IMR-90 (cell line): ENCODE data around the gene APOBEC3B.

Experiments
- BHLHE40 ChIP-seq: fragments of 150-350 bp; IDR thresholded peaks from 2 replicates; pipeline ENCODE4 v1.6.1; 2016; ENCODE audit warnings: mild to moderate bottlenecking, low read depth, low read length
- CEBPB ChIP-seq: IDR thresholded peaks from 2 replicates; pipeline ENCODE4 v1.6.1; 2012; ENCODE audit warnings: low read depth, low read length, improper control_type of control experiment
- CHD1 ChIP-seq: IDR thresholded peaks from 2 replicates; pipeline ENCODE4 v1.6.1; 2012; ENCODE audit warnings: low read depth, low read length, improper control_type of control experiment
- MAZ ChIP-seq: IDR thresholded peaks from 2 replicates; pipeline ENCODE4 v1.6.1; 2012; ENCODE audit warnings: low read depth, mild to moderate bottlenecking, low read length, improper control_type of control experiment, moderate library complexity, borderline replicate concordance
- MXI1 ChIP-seq: IDR thresholded peaks from 2 replicates; pipeline ENCODE4 v1.6.1; 2012; ENCODE audit warnings: low read depth, mild to moderate bottlenecking, low read length, moderate library complexity, borderline replicate concordance
- POLR2A ChIP-seq: IDR thresholded peaks from 2 replicates; pipeline ENCODE4 v1.6.1; 2012; ENCODE audit warnings: mild to moderate bottlenecking, low read depth, low read length
- RAD21 ChIP-seq: IDR thresholded peaks from 2 replicates; pipeline ENCODE4 v1.6.1; 2012; ENCODE audit warnings: low read length, improper control_type of control experiment
- RFX5 ChIP-seq: IDR thresholded peaks from 2 replicates; pipeline ENCODE4 v1.8.0; 2012; ENCODE audit warnings: low read depth, mild to moderate bottlenecking, low read length, moderate library complexity
- SMC3 ChIP-seq: fragments of 150-350 bp; IDR thresholded peaks from 2 replicates; pipeline ENCODE4 v1.6.1; 2016; ENCODE audit warnings: low read depth, mild to moderate bottlenecking, antibody characterized with exemption, low read length, moderate library complexity
- TF ChIP-seq, protein P1 (sequence below): fragments of 150-350 bp; IDR thresholded peaks from 2 replicates; pipeline ENCODE4 v1.6.1; 2016; ENCODE audit warnings: low read depth, mild to moderate bottlenecking, low read length, moderate library complexity, borderline replicate concordance
- TF ChIP-seq, protein P2 (sequence below): conservative IDR thresholded peaks from 2 replicates; pipeline ENCODE4 v1.5.1; 2012; ENCODE audit warnings: mild to moderate bottlenecking, low read depth, low read length, improper control_type of control experiment
- TF ChIP-seq, protein P3 (sequence below): fragments of 150-350 bp; IDR thresholded peaks from 2 replicates; pipeline ENCODE4 v1.6.1; 2017; ENCODE audit warnings: mild to moderate bottlenecking, antibody characterized with exemption, low read length, low read depth

DNA sequence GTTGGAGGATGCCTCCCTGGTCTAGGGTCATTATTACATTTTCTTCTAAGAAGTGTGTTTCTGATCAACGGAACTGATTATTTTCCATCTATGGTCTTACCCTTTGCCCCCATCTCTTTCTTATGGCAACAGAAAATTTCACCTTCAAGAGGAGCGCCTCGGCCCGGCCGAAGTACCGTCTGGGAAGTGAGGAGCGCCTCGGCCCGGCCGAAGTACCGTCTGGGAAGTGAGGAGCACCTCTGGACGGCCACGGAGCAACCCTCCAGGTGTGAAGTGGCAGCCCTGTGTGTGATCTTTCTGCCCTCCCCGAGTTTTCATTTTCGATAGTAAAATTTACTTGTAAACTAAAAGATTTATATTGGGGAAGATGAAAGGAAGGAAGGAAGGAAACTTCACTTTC, 28.8 kb downstream of the APOBEC3B start:
- TF ChIP-seq RFX5 (no peak), BHLHE40 (no peak), MXI1 (no peak), POLR2A (no peak), MAZ (no peak), RAD21 (no peak), CEBPB (no peak), CHD1 (no peak), SMC3 (no peak)
- TF ChIP-seq, protein P1, sequence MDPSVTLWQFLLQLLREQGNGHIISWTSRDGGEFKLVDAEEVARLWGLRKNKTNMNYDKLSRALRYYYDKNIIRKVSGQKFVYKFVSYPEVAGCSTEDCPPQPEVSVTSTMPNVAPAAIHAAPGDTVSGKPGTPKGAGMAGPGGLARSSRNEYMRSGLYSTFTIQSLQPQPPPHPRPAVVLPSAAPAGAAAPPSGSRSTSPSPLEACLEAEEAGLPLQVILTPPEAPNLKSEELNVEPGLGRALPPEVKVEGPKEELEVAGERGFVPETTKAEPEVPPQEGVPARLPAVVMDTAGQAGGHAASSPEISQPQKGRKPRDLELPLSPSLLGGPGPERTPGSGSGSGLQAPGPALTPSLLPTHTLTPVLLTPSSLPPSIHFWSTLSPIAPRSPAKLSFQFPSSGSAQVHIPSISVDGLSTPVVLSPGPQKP, result no peak
- TF ChIP-seq, protein P2, sequence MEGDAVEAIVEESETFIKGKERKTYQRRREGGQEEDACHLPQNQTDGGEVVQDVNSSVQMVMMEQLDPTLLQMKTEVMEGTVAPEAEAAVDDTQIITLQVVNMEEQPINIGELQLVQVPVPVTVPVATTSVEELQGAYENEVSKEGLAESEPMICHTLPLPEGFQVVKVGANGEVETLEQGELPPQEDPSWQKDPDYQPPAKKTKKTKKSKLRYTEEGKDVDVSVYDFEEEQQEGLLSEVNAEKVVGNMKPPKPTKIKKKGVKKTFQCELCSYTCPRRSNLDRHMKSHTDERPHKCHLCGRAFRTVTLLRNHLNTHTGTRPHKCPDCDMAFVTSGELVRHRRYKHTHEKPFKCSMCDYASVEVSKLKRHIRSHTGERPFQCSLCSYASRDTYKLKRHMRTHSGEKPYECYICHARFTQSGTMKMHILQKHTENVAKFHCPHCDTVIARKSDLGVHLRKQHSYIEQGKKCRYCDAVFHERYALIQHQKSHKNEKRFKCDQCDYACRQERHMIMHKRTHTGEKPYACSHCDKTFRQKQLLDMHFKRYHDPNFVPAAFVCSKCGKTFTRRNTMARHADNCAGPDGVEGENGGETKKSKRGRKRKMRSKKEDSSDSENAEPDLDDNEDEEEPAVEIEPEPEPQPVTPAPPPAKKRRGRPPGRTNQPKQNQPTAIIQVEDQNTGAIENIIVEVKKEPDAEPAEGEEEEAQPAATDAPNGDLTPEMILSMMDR, result no peak
- TF ChIP-seq, protein P3, sequence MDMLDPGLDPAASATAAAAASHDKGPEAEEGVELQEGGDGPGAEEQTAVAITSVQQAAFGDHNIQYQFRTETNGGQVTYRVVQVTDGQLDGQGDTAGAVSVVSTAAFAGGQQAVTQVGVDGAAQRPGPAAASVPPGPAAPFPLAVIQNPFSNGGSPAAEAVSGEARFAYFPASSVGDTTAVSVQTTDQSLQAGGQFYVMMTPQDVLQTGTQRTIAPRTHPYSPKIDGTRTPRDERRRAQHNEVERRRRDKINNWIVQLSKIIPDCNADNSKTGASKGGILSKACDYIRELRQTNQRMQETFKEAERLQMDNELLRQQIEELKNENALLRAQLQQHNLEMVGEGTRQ, result no peak
